RWPE1 (cell line): Measurements from ENCODE around the gene ABLIM3.
A peak's percentile ranks its signal among the peaks of the same experiment; 100 is the strongest.

Source experiments
- CTCF ChIA-PET: fragments of 350-600 bp; sonication (Branson Sonifier 250); formaldehyde crosslinking; extraction: SDS; loops from one replicate; lab custom pipeline; 2021; lab: Yijun Ruan, JAX
- POLR2A ChIA-PET: fragments of 400-600 bp; formaldehyde crosslinking; extraction: SDS; loops from one replicate; lab custom pipeline; 2020; ENCODE audit warnings: antibody characterized with exemption; ENCODE audit not compliant: low non-redundant PET; lab: Yijun Ruan, JAX
- DNase-seq: peaks from one replicate; pipeline ENCODE4 v3.0.0; 2012; ENCODE audit warnings: low spot score
- H3K27ac ChIP-seq: fragments of 450-650 bp; 2 replicates; pipeline ENCODE4 v1.5.1; 2017
- TF ChIP-seq, protein P1 (sequence below): fragments of 450-650 bp; conservative IDR thresholded peaks from 2 replicates; pipeline ENCODE4 v1.5.1; 2017; ENCODE audit warnings: low read depth, mild to moderate bottlenecking

ABLIM3 gene

DNA sequence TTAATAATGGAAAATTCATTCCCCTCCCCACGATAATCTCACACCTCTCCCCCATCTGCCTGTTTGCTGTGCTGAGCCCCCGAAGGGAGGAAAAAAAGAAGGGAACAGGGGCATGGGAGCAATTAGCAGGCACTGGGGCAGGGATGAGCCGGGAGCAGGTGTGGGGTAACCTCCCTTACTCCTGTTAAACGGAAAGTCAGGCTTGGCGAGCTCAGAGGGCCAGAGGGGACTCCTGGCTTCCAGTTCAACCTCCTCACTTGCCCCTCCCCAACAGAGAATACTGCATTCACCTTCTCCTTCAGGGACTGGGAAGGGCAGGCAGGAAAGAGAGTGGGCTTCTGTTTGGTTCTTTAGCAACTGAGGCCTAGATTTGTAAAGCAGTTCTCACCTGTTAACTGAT is 131.9 kb downstream of the ABLIM3 start:
- peak overlapping the region; percentile 91 for H3K27ac ChIP-seq
- CTCF ChIA-PET: interaction anchor here (1.1 kb wide), 1 partner anchor 270 kb away, joined by 5 read pairs; no protein-coding TSS in a partner anchor
- no peak for DNase-seq
- POLR2A ChIA-PET: no interaction called here
- TF ChIP-seq, protein P1, sequence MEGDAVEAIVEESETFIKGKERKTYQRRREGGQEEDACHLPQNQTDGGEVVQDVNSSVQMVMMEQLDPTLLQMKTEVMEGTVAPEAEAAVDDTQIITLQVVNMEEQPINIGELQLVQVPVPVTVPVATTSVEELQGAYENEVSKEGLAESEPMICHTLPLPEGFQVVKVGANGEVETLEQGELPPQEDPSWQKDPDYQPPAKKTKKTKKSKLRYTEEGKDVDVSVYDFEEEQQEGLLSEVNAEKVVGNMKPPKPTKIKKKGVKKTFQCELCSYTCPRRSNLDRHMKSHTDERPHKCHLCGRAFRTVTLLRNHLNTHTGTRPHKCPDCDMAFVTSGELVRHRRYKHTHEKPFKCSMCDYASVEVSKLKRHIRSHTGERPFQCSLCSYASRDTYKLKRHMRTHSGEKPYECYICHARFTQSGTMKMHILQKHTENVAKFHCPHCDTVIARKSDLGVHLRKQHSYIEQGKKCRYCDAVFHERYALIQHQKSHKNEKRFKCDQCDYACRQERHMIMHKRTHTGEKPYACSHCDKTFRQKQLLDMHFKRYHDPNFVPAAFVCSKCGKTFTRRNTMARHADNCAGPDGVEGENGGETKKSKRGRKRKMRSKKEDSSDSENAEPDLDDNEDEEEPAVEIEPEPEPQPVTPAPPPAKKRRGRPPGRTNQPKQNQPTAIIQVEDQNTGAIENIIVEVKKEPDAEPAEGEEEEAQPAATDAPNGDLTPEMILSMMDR: no peak

DNA sequence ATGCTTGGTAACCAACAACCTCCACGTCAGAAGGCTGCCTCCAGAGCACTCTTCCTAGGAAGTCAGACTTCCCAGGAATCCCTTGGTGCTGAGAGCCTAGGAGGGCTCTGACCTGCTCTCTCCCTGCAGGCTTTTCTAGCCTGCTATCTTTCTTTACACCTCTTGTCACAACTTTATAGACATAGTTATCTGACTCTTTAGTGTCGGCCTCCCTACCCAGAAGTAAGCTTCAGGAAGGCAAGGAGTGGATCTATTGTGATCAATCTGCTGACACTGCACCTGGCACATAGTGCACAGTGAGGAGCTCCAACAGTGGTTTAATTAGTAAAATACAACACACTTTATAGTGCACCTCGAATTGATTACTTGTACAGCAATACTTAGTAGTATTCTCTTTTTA is 132.7 kb downstream of the ABLIM3 start:
- CTCF ChIA-PET: interaction anchor here (0.7 to 1.3 kb wide), 2 partner anchors 9 to 10 kb away, joined by 3 to 4 read pairs; no protein-coding TSS in a partner anchor
- no peak for DNase-seq
- TF ChIP-seq, protein P1: no peak
- peak overlapping the region; percentile 91 for H3K27ac ChIP-seq
- POLR2A ChIA-PET: interaction anchor here (0.7 kb wide), 2 partner anchors 15 to 502 kb away, joined by 3 to 9 read pairs; no protein-coding TSS in a partner anchor

- TF ChIP-seq, protein P1: no peak
- CTCF ChIA-PET: interaction anchor here (0.7 to 1.3 kb wide), 3 partner anchors 9 to 11 kb away, joined by 3 to 9 read pairs (median 4); no protein-coding TSS in a partner anchor
- no peak for DNase-seq
- no peak overlapping the region for H3K27ac ChIP-seq
- POLR2A ChIA-PET: no interaction called here
Measured at GRCh38 chr5:149274939-149275338, 133.6 kb downstream of the ABLIM3 start.

- ChIA-PET CTCF (interaction anchor here (0.6 kb wide), 1 partner anchor 932 kb away, joined by 3 read pairs; no protein-coding TSS in a partner anchor), POLR2A (no interaction called here)
- DNase-seq: no peak
- TF ChIP-seq, protein P1: no peak
- H3K27ac ChIP-seq: no peak overlapping the region
Measured at GRCh38 chr5:149277801-149278200, 136.5 kb downstream of the ABLIM3 start.

- no peak overlapping the region for H3K27ac ChIP-seq
- DNase-seq: no peak
- TF ChIP-seq, protein P1: no peak
- ChIA-PET CTCF (interaction anchor here (0.6 to 1.3 kb wide), 5 partner anchors 38 to 931 kb away, joined by 3 to 4 read pairs (median 3); partner anchors contain the start of gene ABLIM3), POLR2A (no interaction called here)
Measured at GRCh38 chr5:149278451-149279210, 137.3 kb downstream of the ABLIM3 start.

DNA sequence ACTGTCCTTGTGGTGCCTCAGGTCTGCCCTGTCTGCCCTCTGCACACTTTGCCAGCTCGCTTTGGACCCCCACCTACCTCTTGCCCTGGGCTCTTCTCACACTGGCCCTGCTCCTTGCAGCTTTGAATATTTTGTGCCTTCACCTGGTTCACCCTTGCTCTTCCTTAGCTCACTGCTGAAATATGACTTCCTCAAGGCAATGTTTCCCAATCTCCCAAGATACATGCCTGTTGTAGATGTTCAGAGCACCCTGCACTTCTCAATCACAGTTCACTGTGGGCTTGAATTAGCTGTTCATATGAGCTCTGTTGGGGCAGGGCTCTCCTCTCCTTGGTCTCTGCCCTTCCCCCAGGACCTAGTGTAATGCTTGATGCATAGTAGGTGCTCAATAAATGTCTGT is 138.4 kb downstream of the ABLIM3 start:
- H3K27ac ChIP-seq: no peak overlapping the region
- POLR2A ChIA-PET: no interaction called here
- DNase-seq: no peak
- CTCF ChIA-PET: interaction anchor here (0.6 to 1.3 kb wide), 6 partner anchors 37 to 549 kb away, joined by 3 to 8 read pairs (median 4); partner anchors contain the start of gene ABLIM3
- TF ChIP-seq, protein P1: no peak
